C4-2B (cell line): ENCODE results near the gene DPPA4.

Experiments
- ZFX ChIP-seq: fragments of 450-650 bp; IDR thresholded peaks from 2 replicates; pipeline ENCODE4 v1.6.1; 2017
- TF ChIP-seq, protein P1 (sequence below): fragments of 450-650 bp; conservative IDR thresholded peaks from 2 replicates; pipeline ENCODE4 v1.5.1; 2017; ENCODE audit warnings: mild to moderate bottlenecking

GRCh38 chr3:109328202-109328601 is 9.1 kb downstream of the DPPA4 start:
- TF ChIP-seq, protein P1, sequence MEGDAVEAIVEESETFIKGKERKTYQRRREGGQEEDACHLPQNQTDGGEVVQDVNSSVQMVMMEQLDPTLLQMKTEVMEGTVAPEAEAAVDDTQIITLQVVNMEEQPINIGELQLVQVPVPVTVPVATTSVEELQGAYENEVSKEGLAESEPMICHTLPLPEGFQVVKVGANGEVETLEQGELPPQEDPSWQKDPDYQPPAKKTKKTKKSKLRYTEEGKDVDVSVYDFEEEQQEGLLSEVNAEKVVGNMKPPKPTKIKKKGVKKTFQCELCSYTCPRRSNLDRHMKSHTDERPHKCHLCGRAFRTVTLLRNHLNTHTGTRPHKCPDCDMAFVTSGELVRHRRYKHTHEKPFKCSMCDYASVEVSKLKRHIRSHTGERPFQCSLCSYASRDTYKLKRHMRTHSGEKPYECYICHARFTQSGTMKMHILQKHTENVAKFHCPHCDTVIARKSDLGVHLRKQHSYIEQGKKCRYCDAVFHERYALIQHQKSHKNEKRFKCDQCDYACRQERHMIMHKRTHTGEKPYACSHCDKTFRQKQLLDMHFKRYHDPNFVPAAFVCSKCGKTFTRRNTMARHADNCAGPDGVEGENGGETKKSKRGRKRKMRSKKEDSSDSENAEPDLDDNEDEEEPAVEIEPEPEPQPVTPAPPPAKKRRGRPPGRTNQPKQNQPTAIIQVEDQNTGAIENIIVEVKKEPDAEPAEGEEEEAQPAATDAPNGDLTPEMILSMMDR: no peak
- no peak for TF ChIP-seq ZFX
